GM12878 (cell line): ENCODE results near the gene EIF2D. TPM values are rescaled to one million over a fixed set of nuclear protein-coding genes. Genes with fewer than 3 reads are reported as not detected.

Experiments used
- HDAC6 ChIP-seq: fragments of 200-600 bp; sonication (generic); IDR thresholded peaks from one replicate; pipeline ENCODE4 v1.8.0; 2017; ENCODE audit warnings: antibody characterized with exemption; ENCODE audit not compliant: unreplicated experiment
- NR2C1 ChIP-seq: fragments of 450-650 bp; IDR thresholded peaks from 2 replicates; pipeline ENCODE4 v1.6.1; 2017; ENCODE audit warnings: antibody characterized with exemption, mild to moderate bottlenecking, moderate library complexity
- PRDM15 ChIP-seq: fragments of 450-650 bp; formaldehyde crosslinking; IDR thresholded peaks from 2 replicates; pipeline ENCODE4 v1.4.0; 2020; ENCODE audit warnings: mild to moderate bottlenecking, moderate library complexity
- SIX5 ChIP-seq: IDR thresholded peaks from 2 replicates; pipeline ENCODE4 v1.6.1; 2011; ENCODE audit warnings: mild to moderate bottlenecking, low read depth, low read length, moderate library complexity; ENCODE audit not compliant: severe bottlenecking
- TAF1 ChIP-seq: IDR thresholded peaks from 2 replicates; pipeline ENCODE4 v1.6.1; 2011; ENCODE audit warnings: mild to moderate bottlenecking, low read depth, low read length, borderline replicate concordance
- polyA plus RNA-seq, 11 experiments: library from polyadenylated mRNA; depleted of rRNA in 4 of 11; unstranded in 6 of 11; stranded (reverse) in 5 of 11; fragments of >200 nt; fragmentation: Nextera tagmentation in 4 of 11; fragmentation: Illumina TruSeq in 1 of 11; extraction: Ambion mirVana in 4 of 11; extraction: Trizol in 1 of 11; gene quantifications; 1 replicate in 1 of 11; 2 replicates in 10 of 11; pipeline versions ENCODE4 v1.2.1 to v1.2.3, GENCODE V29; 2011 to 2016; ENCODE audit warnings: inconsistent platforms in 2 of 11, missing spikeins in 2 of 11, low read depth in 1 of 11
- total RNA-seq, 4 experiments: library from RNA; depleted of rRNA in 3 of 4; stranded (reverse); fragments of >200 nt in 3 of 4; fragmentation: Illumina TruSeq in 1 of 4; extraction: Trizol in 1 of 4; gene quantifications; 2 replicates each; pipeline versions ENCODE4 v1.2.1 to v1.2.3, GENCODE V29; 2013 to 2021
- TF ChIP-seq, protein P1 (sequence below), 3 experiments: IDR thresholded peaks in 2 of 3; conservative IDR thresholded peaks in 1 of 3; 2 replicates each; pipeline ENCODE4 v1.5.1; 2011; ENCODE audit warnings: low read depth in 3 of 3, low read length in 3 of 3, mild to moderate bottlenecking in 3 of 3, control low read depth in 2 of 3, moderate library complexity in 2 of 3, inconsistent platforms in 1 of 3, mixed read lengths in 1 of 3; ENCODE audit not compliant: control insufficient read depth in 2 of 3, insufficient read depth in 1 of 3; ENCODE audit errors: extremely low read depth in 1 of 3
- TF ChIP-seq, protein P2 (sequence below): fragments of 450-650 bp; IDR thresholded peaks from 2 replicates; pipeline ENCODE4 v1.6.1; 2017; ENCODE audit warnings: low read depth, mild to moderate bottlenecking, moderate library complexity

The EIF2D gene
- total and polyA plus RNA-seq, 10 of the 15 experiments (the other 5 are each of a cell fraction or from before 2014, with no cell fraction given): 65.2 to 133 (median 79.0) TPM

- TF ChIP-seq, protein P1, sequence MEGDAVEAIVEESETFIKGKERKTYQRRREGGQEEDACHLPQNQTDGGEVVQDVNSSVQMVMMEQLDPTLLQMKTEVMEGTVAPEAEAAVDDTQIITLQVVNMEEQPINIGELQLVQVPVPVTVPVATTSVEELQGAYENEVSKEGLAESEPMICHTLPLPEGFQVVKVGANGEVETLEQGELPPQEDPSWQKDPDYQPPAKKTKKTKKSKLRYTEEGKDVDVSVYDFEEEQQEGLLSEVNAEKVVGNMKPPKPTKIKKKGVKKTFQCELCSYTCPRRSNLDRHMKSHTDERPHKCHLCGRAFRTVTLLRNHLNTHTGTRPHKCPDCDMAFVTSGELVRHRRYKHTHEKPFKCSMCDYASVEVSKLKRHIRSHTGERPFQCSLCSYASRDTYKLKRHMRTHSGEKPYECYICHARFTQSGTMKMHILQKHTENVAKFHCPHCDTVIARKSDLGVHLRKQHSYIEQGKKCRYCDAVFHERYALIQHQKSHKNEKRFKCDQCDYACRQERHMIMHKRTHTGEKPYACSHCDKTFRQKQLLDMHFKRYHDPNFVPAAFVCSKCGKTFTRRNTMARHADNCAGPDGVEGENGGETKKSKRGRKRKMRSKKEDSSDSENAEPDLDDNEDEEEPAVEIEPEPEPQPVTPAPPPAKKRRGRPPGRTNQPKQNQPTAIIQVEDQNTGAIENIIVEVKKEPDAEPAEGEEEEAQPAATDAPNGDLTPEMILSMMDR (IDR thresholded peaks at IDR 0.05 in 2 of 3, conservative IDR thresholded peaks at IDR 0.05 in 1 of 3; ENCODE audit: control insufficient read depth in 2 of 3, extremely low read depth in 1 of 3, insufficient read depth in 1 of 3, low read depth in 3 of 3, low read length in 3 of 3): no peak
- TF ChIP-seq NR2C1 (no peak), PRDM15 (CRISPR knock-in tag) (no peak), TAF1 (peak; percentile 31; the same call in 1 of the 2 replicates), SIX5 (no peak), HDAC6 (no peak)
- TF ChIP-seq, protein P2, sequence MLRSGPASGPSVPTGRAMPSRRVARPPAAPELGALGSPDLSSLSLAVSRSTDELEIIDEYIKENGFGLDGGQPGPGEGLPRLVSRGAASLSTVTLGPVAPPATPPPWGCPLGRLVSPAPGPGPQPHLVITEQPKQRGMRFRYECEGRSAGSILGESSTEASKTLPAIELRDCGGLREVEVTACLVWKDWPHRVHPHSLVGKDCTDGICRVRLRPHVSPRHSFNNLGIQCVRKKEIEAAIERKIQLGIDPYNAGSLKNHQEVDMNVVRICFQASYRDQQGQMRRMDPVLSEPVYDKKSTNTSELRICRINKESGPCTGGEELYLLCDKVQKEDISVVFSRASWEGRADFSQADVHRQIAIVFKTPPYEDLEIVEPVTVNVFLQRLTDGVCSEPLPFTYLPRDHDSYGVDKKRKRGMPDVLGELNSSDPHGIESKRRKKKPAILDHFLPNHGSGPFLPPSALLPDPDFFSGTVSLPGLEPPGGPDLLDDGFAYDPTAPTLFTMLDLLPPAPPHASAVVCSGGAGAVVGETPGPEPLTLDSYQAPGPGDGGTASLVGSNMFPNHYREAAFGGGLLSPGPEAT: peak; percentile 74
- TF ChIP-seq, all 136 proteins: peak for 6
Observed at GRCh38 chr1:206555473-206555935, 56.8 kb downstream of the EIF2D start (continued).
